Stimulated activated naive CD8-positive, alpha-beta T cell treated with anti-CD3 and anti-CD28 coated beads, Interleukin-15, amount 100 ng/mL, for 72 hours (primary cell): ENCODE results near the gene SLIT3.

ENCODE experiments used
- ATAC-seq: fragments of 150-1000 bp; cut with Tn5 transposase; 2 replicates; pipeline ENCODE4 v1.10.0; 2021; ENCODE audit warnings: mild to moderate bottlenecking, moderate library complexity
- DNase-seq, 2 donors: peaks; one replicate each; pipeline ENCODE4 v3.0.0; 2021 to 2022
- H3K27ac Mint-ChIP-seq, 2 donors: one replicate each; pipeline ENCODE4 v1.8.0; 2022; ENCODE audit warnings: mild to moderate bottlenecking in 2 of 2, mixed read lengths in 2 of 2, moderate library complexity in 2 of 2
- H3K27me3 Mint-ChIP-seq: one replicate; pipeline ENCODE4 v1.8.0; 2022; ENCODE audit warnings: mixed read lengths
- H3K4me1 Mint-ChIP-seq: one replicate; pipeline ENCODE4 v1.8.0; 2022; ENCODE audit warnings: mild to moderate bottlenecking, mixed read lengths
- H3K4me3 Mint-ChIP-seq, 2 donors: one replicate each; pipeline ENCODE4 v1.8.0; 2022; ENCODE audit warnings: mild to moderate bottlenecking in 2 of 2, mixed read lengths in 2 of 2, moderate library complexity in 1 of 2
- H3K9me3 Mint-ChIP-seq, 2 donors: one replicate each; pipeline ENCODE4 v1.8.0; 2022; ENCODE audit warnings: mixed read lengths in 2 of 2

Gene SLIT3

DNA sequence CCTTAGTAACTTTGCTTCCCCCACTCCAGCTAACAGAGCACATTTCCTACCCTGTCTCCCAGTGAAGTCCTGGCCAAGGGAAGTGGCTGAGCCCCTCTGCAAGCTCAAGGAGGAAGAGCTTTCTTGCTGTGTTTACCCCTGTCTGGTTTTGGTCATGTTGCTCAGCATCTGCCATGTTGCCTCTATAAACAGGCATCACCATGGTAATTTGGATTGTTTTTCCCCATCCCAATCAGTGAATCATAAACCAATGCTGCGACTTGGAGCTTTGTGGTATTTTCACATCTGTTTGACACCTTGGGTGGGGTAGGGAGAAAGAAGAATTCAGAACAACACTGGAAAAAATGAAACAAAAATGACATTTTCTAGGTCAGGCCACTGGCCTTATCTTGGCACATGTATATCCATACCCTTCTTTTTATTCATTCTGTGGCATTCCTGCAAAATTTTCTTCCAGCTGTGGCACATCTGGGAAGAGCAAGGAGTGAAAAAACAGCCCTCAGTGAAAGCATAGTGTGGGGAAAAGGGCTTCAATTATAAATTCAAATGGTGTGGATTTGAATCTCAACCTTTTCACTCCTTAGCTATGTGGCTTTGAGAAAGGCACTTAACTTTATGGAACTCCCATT is 42.5 kb downstream of the SLIT3 start:
- H3K27me3 Mint-ChIP-seq = peaks cover 7% of the 10 kb centered on the region
- H3K27ac Mint-ChIP-seq = no peak overlapping the region
- H3K9me3 Mint-ChIP-seq = no peaks in the 10 kb centered on the region
- no peaks in the 10 kb centered on the region for H3K4me1 Mint-ChIP-seq
- DNase-seq (no peak), ATAC-seq (no peak)
- no peak overlapping the region for H3K4me3 Mint-ChIP-seq

DNA sequence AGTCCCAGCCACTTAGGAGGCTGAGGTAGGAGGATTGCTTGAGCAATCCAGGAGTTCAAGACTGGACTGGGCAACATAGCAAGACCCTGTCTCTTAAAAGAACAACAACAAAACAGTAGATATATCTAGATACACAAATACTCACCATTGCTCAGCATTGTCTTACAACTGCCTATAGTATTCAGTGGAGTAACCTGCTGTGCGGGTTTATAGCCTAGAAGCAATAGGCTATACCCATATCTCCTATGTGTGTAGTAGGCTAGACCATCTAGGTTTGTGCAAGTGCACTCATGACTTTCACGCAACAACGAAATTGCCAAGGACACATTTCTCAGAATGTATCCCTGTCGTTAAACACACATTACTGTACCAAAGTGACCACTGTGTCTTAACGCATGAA is 44.7 kb downstream of the SLIT3 start:
- DNase-seq (no peak), ATAC-seq (no peak)
- no peak overlapping the region for H3K27ac Mint-ChIP-seq
- no peaks in the 10 kb centered on the region for H3K9me3 Mint-ChIP-seq
- no peaks in the 10 kb centered on the region for H3K27me3 Mint-ChIP-seq
- no peak overlapping the region for H3K4me3 Mint-ChIP-seq
- no peaks in the 10 kb centered on the region for H3K4me1 Mint-ChIP-seq

DNA sequence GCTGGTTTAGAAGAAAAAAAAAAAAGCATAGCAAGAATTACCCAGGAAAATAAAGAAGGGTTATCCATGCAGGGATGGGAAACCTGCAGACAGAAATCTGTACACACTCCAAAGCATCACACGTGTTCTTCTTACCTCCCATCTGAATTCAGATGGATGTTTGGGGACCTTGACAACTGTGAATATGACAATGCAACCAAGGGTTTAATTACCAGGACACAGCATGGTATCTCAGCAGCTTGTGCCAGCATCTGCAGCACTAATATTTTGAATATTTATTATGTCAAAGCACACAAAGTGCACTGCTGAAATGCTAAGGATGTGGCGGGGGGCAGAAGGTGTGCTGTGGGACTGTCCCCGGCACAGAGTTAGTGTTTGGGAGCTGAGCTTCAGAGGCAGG is 47.9 kb downstream of the SLIT3 start:
- no peak overlapping the region for H3K4me3 Mint-ChIP-seq

DNA sequence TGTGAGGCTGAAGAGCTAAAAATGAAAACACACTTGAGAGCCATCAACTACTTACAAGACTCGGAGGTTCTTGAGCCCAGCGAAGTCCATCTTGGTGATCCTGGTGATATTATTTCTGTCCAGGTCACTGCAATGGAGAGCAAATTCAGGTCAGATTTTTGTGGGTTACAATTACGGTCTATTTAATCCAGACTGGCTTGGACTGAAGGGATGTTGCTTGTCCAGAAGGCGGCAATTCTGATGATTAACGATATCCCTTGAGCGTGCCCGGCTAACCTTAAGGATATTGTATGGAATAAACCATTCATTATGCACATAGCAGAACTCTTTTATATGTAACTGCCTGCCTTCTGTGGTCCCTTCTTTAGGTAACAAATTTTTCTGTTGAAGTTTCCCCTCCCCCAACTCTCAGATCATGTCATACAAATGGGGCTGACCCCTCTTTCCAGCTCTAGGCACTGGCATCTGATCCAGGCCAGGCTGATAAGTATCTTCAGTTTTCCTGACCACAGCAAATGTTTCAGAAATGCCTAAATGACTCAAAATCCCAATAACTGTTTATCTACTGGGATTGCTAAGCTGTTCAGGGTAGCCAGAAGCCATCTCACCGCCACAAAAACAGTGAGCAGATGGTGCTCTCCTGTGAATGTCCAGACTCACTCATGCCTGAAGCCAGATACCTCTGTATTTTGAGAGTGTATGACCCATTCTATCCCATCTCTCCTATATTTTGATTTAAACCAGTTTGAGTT is 49.4 kb downstream of the SLIT3 start:
- Mint-ChIP-seq H3K27me3 (no peaks in the 10 kb centered on the region), H3K4me1 (no peaks in the 10 kb centered on the region), H3K4me3 (no peak overlapping the region), H3K9me3 (no peaks in the 10 kb centered on the region), H3K27ac (no peak overlapping the region)
- no peak for ATAC-seq
- no peak for DNase-seq

More for the DNA sequence above, 47.9 kb downstream of the SLIT3 start:
- Mint-ChIP-seq H3K9me3 (no peaks in the 10 kb centered on the region), H3K27me3 (no peaks in the 10 kb centered on the region), H3K27ac (no peak overlapping the region), H3K4me1 (no peaks in the 10 kb centered on the region)
- DNase-seq (no peak), ATAC-seq (no peak)

DNA sequence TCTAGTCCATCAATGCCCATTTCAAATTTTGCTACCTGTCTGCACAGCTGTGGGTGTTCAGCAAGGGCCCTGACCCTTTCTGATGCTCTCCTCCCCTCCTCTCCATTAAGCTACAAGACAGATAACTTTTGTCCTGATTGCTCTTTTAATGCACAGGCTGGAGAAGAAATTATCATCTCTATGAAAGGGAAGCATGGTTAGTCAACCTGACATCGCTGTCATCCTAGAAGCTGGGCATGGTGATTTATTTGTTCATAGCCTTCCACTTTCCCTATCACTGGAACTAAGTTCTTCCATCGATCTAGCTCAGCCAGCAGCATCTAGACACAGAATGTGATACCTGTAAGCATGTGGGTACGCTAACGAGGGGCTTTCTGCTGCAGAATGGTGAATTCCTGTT is 50.1 kb downstream of the SLIT3 start:
- no peaks in the 10 kb centered on the region for H3K9me3 Mint-ChIP-seq
- H3K4me3 Mint-ChIP-seq = no peak overlapping the region
- no peaks in the 10 kb centered on the region for H3K27me3 Mint-ChIP-seq
- ATAC-seq (no peak), DNase-seq (no peak)
- H3K27ac Mint-ChIP-seq = no peak overlapping the region
- no peaks in the 10 kb centered on the region for H3K4me1 Mint-ChIP-seq

DNA sequence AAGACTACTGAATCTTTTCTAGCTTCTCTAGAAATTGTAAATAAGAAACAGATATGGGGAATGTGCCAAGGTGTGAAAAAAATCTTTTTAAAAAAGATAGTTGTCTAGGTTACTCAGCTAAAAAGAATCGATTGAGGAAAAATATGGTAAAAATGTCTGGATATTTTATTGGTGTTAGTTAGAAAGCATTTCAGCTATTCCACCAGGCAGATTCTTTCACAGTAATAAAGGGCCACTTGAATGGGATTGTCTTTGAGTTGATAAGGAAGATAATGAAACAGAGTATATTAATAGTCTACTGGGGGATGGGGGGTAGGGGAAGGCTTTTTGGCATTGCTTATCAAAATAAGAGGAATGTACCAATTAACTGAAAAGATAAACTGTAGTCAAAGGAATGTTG is 51.9 kb downstream of the SLIT3 start:
- DNase-seq (no peak), ATAC-seq (no peak)
- Mint-ChIP-seq H3K9me3 (no peaks in the 10 kb centered on the region), H3K4me3 (no peak overlapping the region), H3K27me3 (no peaks in the 10 kb centered on the region), H3K27ac (no peak overlapping the region), H3K4me1 (no peaks in the 10 kb centered on the region)

DNA sequence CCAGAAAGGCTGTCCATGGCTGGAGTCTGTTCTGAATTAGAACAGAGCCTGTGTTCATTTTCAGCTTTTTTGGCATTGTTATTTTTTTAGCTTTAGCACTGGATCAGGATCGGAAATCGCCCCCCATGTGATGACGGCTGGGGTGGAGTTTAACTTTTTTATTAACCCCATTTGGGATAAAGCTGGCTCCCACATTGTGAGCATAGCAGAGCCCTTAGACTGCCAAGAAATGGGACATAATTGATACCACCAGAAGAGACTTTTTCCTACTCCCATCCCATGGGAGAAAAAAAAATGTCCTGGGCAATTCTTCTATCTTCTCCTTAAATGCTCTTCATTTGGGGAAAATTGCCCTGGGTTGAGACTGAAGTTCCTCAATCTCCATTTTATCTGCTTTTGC is 52.4 kb downstream of the SLIT3 start:
- Mint-ChIP-seq H3K9me3 (no peaks in the 10 kb centered on the region), H3K4me3 (no peak overlapping the region), H3K27me3 (no peaks in the 10 kb centered on the region), H3K27ac (no peak overlapping the region), H3K4me1 (no peaks in the 10 kb centered on the region)
- ATAC-seq (no peak), DNase-seq (no peak)

DNA sequence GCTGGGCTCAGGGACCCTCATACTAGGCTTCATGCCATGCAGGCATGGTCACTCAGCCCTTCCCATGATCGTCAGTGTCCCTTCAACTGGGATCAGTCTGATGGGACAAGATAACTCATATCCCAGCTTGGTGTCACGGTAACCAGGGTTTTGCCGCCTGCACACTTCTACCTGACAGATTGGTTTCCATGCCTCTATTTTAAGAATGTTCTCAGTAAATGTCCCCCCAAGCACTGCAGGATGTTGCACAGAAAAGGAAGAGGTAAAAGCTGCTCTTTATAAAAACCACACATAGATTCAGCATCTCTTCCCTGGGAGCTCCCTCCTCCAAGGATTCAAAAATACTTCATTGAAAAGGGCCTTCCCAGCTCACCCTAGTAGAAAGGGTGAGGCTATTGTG is 56.1 kb downstream of the SLIT3 start:
- H3K4me3 Mint-ChIP-seq = no peak overlapping the region
- no peak overlapping the region for H3K27ac Mint-ChIP-seq
- H3K27me3 Mint-ChIP-seq = no peaks in the 10 kb centered on the region
- DNase-seq (no peak), ATAC-seq (no peak)
- H3K4me1 Mint-ChIP-seq = no peaks in the 10 kb centered on the region
- H3K9me3 Mint-ChIP-seq = peaks cover 5 to 7% of the 10 kb centered on the region in 2 donors

DNA sequence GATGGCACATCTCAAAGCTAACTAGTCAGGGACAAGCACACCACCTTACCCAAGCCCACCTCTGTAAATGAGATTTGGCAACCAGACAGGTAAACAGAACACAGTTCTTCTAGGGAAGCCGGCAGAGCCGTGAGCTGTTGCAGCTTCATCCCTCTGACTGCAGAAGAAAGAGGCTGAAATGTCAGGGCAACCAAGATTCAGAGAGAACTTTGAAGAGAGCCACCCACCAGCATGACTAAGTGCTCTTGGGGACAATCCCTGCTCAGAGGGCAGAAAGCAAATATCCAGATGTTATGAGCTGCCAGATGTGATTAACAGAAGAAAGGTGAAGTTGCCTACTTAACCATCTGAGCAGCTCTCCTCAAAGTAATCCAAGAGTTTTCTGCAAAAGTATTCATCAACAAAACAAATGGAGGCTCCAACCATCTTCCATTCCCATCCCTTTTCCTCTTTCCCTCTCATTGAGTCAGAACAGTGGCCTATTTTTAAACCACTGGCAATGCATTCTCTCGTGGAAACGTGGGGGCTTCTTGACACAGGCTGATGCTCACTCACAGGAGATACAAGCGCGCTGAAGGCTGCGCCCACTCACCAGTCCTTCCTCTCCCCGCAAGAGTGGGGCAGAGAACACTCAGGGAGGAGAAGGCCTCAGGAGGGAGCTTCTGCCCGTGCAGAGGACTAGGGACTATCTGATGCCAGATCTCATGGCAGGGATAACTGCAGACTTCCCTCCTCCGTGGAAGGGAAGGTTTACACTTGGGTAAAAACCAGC is 57.1 kb downstream of the SLIT3 start:
- ATAC-seq = no peak
- H3K27ac Mint-ChIP-seq = no peak overlapping the region

DNA sequence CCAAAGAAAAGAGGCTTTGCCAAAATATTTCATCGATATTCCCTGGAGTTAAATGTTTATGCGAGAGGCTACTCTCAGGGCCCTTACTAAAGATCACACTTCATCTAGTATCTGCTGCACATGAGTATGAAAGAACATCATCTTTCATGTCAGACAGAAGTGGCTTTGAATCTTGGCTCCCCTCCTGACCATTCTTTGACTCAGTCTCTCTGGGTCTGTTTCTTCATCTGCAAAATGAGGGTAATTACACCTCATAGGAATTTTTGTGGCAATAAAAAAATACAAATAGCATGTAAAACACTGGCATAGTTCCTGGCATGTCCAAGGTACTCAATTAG is 58.1 kb downstream of the SLIT3 start:
- no peaks in the 10 kb centered on the region for H3K27me3 Mint-ChIP-seq
- DNase-seq (no peak), ATAC-seq (no peak)
- H3K4me1 Mint-ChIP-seq = no peaks in the 10 kb centered on the region
- no peak overlapping the region for H3K27ac Mint-ChIP-seq
- no peak overlapping the region for H3K4me3 Mint-ChIP-seq
- H3K9me3 Mint-ChIP-seq = peaks cover 5 to 7% of the 10 kb centered on the region in 2 donors

More for the DNA sequence above, 57.1 kb downstream of the SLIT3 start:
- no peak for DNase-seq
- H3K4me1 Mint-ChIP-seq = no peaks in the 10 kb centered on the region
- no peak overlapping the region for H3K4me3 Mint-ChIP-seq
- H3K27me3 Mint-ChIP-seq = no peaks in the 10 kb centered on the region
- peaks cover 5 to 7% of the 10 kb centered on the region in 2 donors for H3K9me3 Mint-ChIP-seq

DNA sequence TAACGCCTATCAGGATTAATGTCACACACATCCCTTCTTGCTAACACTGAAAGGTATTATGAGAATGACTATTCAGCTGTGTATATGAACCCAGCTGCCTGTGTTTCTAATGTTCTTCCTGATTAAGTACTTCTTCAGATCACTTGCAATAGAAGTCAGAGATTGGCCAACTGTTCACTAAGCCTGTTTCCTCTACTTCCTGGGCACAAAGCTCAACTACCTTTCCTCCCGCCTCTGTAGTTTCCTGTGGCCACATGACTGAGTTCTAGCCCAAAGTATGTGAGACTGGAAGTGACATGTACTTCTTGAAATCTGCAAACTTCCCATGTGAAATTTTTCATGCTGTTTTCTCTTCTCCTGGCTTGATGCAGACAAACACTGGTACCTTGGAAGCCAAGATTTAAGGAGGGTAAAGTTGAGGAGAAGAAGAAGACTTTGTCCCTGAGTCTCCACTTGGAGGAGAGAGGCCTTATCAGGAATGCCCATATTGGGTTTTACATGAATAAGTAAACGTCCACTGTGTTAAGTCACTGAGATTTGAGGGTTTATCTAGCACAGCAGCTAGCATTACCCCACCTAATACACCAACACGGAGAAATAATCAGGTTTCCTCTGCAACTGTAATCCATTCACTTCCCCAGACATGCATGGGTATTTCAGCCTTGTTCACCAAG is 58.6 kb downstream of the SLIT3 start:
- Mint-ChIP-seq H3K4me1 (no peaks in the 10 kb centered on the region), H3K4me3 (no peak overlapping the region), H3K27ac (peak overlapping the region in 1 of 2 donors; percentile 81), H3K27me3 (no peaks in the 10 kb centered on the region), H3K9me3 (peaks cover 5 to 10% of the 10 kb centered on the region in 2 donors)
- DNase-seq = no peak
- no peak for ATAC-seq

DNA sequence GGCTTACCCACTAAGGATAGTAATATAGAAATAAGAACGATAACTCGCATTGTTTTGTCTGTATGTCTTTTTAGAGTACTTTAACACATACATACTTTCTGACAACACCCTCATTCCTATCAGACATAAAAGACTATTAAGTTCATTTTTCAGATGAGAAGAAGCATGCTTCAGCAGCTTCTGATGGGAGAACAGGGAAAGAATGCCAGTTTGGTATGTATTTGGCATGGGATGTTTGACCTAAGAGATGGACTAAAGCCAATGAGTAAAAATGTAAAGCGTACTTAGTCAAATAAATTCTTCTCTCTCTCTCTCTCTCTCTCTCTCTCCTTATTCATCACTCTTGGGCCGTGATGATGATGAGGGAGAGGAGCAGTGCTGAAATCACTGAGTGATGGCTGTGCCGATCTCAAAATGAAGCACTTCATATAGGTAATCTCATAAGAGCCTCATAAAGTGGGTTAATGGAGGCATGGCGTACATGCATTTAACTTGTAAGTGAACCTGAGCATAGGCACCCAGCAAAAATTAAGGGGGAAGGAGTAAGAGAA is 71.5 kb downstream of the SLIT3 start:
- Mint-ChIP-seq H3K9me3 (no peaks in the 10 kb centered on the region), H3K4me1 (no peaks in the 10 kb centered on the region), H3K27ac (no peak overlapping the region), H3K4me3 (no peak overlapping the region), H3K27me3 (no peaks in the 10 kb centered on the region)
- ATAC-seq (no peak), DNase-seq (no peak)

DNA sequence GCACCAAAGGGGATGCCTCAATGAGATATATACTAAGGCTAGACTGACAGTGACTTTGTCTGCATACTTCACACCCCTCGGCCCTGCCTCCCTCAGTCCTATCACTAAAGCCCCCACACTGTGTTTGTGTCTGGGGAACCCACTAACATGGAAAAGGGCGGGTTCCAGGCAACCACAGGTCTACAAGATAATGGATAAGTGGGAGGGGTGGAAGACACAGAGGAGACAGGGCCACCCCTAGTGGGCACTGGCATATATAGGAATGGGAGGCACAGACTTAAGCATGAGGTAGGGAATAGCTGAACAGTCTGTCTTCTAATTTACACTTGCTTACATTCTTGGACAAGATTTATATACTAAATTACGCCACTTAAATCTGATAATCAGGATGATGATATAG is 74.0 kb downstream of the SLIT3 start:
- no peak overlapping the region for H3K4me3 Mint-ChIP-seq
- H3K4me1 Mint-ChIP-seq = no peaks in the 10 kb centered on the region
- ATAC-seq (no peak), DNase-seq (no peak)
- no peaks in the 10 kb centered on the region for H3K27me3 Mint-ChIP-seq
- H3K9me3 Mint-ChIP-seq = no peaks in the 10 kb centered on the region
- H3K27ac Mint-ChIP-seq = no peak overlapping the region

DNA sequence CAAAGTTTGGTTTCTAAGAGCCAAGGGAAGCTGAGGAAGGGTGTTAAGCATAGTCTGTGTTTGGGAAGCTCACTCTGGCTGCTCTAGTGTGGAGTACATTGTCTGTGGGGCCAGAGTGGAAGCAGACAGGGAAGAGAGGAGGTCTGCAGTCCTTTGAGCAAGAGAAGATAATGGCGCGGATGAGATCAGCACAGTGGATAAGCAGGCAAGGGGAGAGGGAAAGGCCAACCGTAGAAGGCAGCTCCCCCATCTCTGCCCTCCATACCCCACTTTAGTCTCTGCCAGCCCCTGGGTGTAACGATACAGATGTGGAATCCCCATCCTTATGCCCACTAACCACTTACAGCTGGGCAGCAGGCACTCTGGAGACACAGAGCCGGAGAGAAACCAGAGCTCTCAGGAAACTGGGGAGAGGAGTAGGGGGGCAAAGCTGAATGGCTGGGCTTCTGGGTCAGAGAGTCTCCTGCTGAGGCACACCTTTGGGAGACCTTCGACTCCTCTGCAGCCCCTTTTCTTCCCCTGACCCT is 75.0 kb downstream of the SLIT3 start:
- Mint-ChIP-seq H3K27me3 (no peaks in the 10 kb centered on the region), H3K9me3 (no peaks in the 10 kb centered on the region), H3K27ac (no peak overlapping the region), H3K4me3 (no peak overlapping the region), H3K4me1 (no peaks in the 10 kb centered on the region)
- DNase-seq = no peak
- no peak for ATAC-seq

DNA sequence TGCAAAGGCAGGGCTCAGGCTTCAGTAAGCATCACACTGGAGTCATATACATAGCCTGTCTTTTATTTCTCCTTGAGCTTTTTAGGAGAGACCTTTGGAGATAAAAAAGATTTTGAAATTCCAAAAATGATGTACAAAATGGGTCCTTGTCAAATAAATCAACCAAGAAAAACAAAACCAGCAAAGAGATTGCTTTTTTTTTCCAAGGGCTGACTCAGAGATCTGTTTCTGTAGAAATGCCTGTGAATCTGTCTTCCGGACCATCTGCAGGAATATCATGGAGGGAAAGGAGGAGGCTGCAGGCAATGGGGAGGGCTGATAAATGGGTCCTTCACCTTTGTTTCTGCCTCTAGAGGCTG is 77.4 kb downstream of the SLIT3 start:
- H3K4me3 Mint-ChIP-seq = no peak overlapping the region
- no peak for ATAC-seq
- no peak for DNase-seq
- no peaks in the 10 kb centered on the region for H3K4me1 Mint-ChIP-seq
- no peaks in the 10 kb centered on the region for H3K9me3 Mint-ChIP-seq
- H3K27ac Mint-ChIP-seq = no peak overlapping the region
- no peaks in the 10 kb centered on the region for H3K27me3 Mint-ChIP-seq
